DND-41 (cell line): Measurements from ENCODE around the gene TMPRSS9.

Source experiments
- ATAC-seq: fragments of 200-7000 bp; cut with Tn5 transposase; 3 replicates; pipeline ENCODE4 v1.9.1; 2021; ENCODE audit warnings: low read depth; ENCODE audit not compliant: insufficient read depth
- DNase-seq: peaks from one replicate; pipeline ENCODE4 v3.0.0-alpha.2; 2020
- H2AFZ ChIP-seq: 2 replicates; pipeline ENCODE4 v1.6.0; 2012; ENCODE audit warnings: low read depth, low read length
- H3K27ac ChIP-seq: 2 replicates; pipeline ENCODE4 v1.5.1; 2012; ENCODE audit warnings: low read length, inconsistent platforms
- H3K27me3 ChIP-seq: fragments of 200-600 bp; sonication (generic); 2 replicates; pipeline ENCODE4 v1.6.0; 2012; ENCODE audit warnings: low read length, mild to moderate bottlenecking, inconsistent platforms; ENCODE audit not compliant: insufficient read depth, poor library complexity
- H3K36me3 ChIP-seq: 2 replicates; pipeline ENCODE4 v1.5.1; 2012; ENCODE audit warnings: low read length, inconsistent platforms; ENCODE audit not compliant: insufficient read depth
- H3K4me1 ChIP-seq: 2 replicates; pipeline ENCODE4 v1.5.1; 2012; ENCODE audit warnings: mild to moderate bottlenecking, low read length; ENCODE audit not compliant: insufficient read depth
- H3K4me2 ChIP-seq: 2 replicates; pipeline ENCODE4 v1.6.0; 2012; ENCODE audit warnings: mild to moderate bottlenecking, moderate library complexity, low read length, inconsistent platforms; ENCODE audit not compliant: insufficient read depth
- H3K4me3 ChIP-seq, 2 experiments: fragments of 200-600 bp in 1 of 2; shearing (Covaris generic) in 1 of 2; 2 replicates each; pipeline ENCODE4 v1.5.1; 2012 to 2016; ENCODE audit warnings: inconsistent platforms in 2 of 2, low read length in 2 of 2, mild to moderate bottlenecking in 2 of 2, low read depth in 1 of 2, moderate library complexity in 1 of 2
- H3K79me2 ChIP-seq: 2 replicates; pipeline ENCODE4 v1.6.0; 2012; ENCODE audit warnings: low read length, inconsistent platforms; ENCODE audit not compliant: insufficient read depth
- H3K9ac ChIP-seq: 2 replicates; pipeline ENCODE4 v1.6.0; 2012; ENCODE audit warnings: low read depth, mild to moderate bottlenecking, inconsistent platforms, low read length, moderate library complexity
- H3K9me3 ChIP-seq: 2 replicates; pipeline ENCODE4 v1.5.1; 2012; ENCODE audit warnings: low read length, moderate library complexity, mild to moderate bottlenecking, inconsistent platforms; ENCODE audit not compliant: insufficient read depth, severe bottlenecking
- H4K20me1 ChIP-seq: 2 replicates; pipeline ENCODE4 v1.6.0; 2012; ENCODE audit warnings: low read length; ENCODE audit not compliant: insufficient read depth
- CTCF ChIP-seq: IDR thresholded peaks from 2 replicates; pipeline ENCODE4 v1.5.1; 2012; ENCODE audit warnings: borderline replicate concordance, low read length, moderate library complexity, mild to moderate bottlenecking; ENCODE audit not compliant: poor library complexity, severe bottlenecking; ENCODE audit errors: extremely low read depth
- EZH2 ChIP-seq: IDR thresholded peaks from 3 replicates; pipeline ENCODE4 v1.6.1; 2012; ENCODE audit warnings: borderline replicate concordance, low read depth, mild to moderate bottlenecking, moderate library complexity, low read length, inconsistent platforms; ENCODE audit not compliant: severe bottlenecking

The TMPRSS9 gene

DNA sequence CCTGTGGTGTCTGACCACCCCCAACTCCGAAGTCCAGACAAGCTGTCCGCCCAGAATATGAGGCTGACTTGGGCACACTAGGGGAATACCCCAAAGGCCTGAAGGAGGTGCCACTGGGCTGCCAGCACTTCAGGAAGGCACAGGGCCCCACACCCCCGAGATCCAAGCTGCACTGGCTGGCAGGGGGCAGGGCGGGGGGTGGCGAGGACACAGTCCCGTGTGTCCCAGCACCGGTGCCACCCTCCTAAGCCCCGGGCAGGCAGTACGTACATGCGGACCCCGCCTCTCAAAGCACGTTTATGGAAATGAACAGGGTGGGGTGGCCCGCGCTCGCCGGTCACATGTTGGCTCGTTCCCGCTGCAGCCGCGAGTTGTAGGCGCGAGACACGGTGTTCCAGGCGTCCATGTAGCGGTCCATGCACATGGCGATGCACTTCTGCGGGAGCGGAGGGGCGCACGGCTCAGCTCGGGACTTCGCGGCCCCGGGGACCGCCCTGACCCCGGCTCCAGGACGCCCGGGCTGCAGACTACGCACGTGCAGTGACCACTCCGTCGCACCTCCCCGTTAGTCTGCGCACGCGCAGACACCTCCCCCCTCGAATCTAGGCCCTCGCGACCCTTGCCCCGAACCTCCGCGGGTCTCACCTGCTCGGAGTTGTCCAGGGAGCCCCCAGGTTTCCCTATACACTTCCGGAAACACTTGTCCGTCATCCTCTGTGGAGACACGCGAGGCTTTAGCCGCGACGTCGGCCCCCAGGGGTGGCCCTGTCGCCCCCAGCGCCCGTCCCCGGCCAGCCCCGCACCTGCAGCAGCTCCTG lies 66.8 kb downstream of the TMPRSS9 start:
- Histone ChIP-seq H3K79me2 (peaks cover 31% of the 10 kb centered on the region), H2AFZ (peak overlapping the region; percentile 78), H3K9ac (peak overlapping the region; percentile 74), H3K9me3 (no peaks in the 10 kb centered on the region), H3K4me1 (peaks cover 24% of the 10 kb centered on the region), H3K27ac (peak overlapping the region; percentile 96), H3K36me3 (peaks cover 60% of the 10 kb centered on the region), H3K4me2 (peak overlapping the region; percentile 99), H4K20me1 (peaks cover 49% of the 10 kb centered on the region), H3K4me3 (peak overlapping the region; percentile 94 to 98), H3K27me3 (no peaks in the 10 kb centered on the region)
- peak; percentile 50 for DNase-seq
- peak; percentile 13 for ATAC-seq
- peak; percentile 19 for TF ChIP-seq CTCF
- no peak for TF ChIP-seq EZH2

DNA sequence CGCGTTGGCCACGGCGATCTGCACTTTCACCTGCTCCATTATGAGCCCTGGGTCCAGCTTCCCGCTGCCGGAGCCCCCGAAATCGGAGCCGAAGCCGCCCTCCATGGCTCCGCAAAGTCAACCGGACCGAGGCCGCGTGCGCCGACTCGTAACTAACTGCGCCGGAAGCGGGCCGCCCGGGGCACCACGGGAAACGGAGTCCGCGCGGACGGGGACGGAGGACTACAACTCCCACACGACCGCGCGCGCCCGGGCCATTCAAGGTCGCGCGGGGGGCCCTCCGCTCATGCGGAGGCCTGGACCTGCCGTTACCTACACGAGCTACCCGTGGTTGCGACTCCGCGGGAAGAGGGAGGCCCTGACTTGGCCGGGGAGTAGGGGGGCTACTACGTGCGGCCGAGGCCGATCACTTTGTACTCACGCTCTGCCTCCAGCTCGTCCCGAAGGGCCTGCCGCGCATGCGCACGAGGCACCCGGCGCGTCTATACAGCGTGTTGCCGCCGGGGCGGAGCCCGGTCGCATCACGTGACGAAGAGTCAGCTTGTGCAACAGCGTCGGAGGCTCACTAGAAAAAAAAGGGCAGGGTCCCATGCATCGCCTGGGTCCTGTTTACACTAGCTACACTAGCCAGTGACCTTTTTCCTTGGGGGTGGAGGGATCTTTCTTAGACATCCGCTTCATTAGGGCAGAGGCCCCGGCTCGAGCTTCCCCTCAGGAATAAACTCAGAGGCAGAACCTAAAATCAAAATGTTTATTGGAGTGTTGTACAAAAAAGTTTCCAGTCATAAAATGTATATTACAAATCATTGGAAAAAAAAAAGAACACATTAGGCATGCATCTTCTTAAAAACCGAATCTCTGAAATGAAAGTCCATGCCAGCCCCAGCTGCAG lies 67.6 kb downstream of the TMPRSS9 start, which contains the start of gene TIMM13:
TIMM13 (minus strand) TSS at position 158 of the 892 bp plus-strand sequence; CDS start at position 105, 53 bp downstream.
- Histone ChIP-seq H3K27ac (peak within 1 kb of the TSS; percentile 96), H3K27me3 (no peaks in the 10 kb centered on the region), H3K9me3 (no peaks in the 10 kb centered on the region), H3K4me3 (peak within 1 kb of the TSS; percentile 94 to 98), H3K36me3 (peaks cover 69% of the 10 kb centered on the region), H3K4me1 (peaks cover 24% of the 10 kb centered on the region), H3K9ac (peak within 1 kb of the TSS; percentile 74), H3K4me2 (peak within 1 kb of the TSS; percentile 99), H4K20me1 (peaks cover 57% of the 10 kb centered on the region), H3K79me2 (peaks cover 33% of the 10 kb centered on the region), H2AFZ (peak within 1 kb of the TSS; percentile 78)
- peak; percentile 96 for DNase-seq
- TF ChIP-seq EZH2 (no peak), CTCF (no peak)
- ATAC-seq, result peak; percentile 89

- no peak overlapping the region; the same call in 1 of the 2 replicates for H2AFZ ChIP-seq
- no peak overlapping the region; a peak in 1 of 4 replicates for H3K4me3 ChIP-seq
- peak overlapping the region; percentile 74 for H3K9ac ChIP-seq
Measured at GRCh38 chr19:2428321-2428690, 68.2 kb downstream of the TMPRSS9 start.

More at GRCh38 chr19:2428321-2428690, 68.2 kb downstream of the TMPRSS9 start:
- ATAC-seq (no peak), DNase-seq (no peak)
- Histone ChIP-seq H3K36me3 (peaks cover 68% of the 10 kb centered on the region), H3K4me1 (peaks cover 24% of the 10 kb centered on the region), H3K9me3 (no peaks in the 10 kb centered on the region), H4K20me1 (peaks cover 53% of the 10 kb centered on the region), H3K27me3 (no peaks in the 10 kb centered on the region), H3K27ac (peak overlapping the region; percentile 96), H3K79me2 (peaks cover 33% of the 10 kb centered on the region), H3K4me2 (peak overlapping the region; percentile 99)
- no peak for TF ChIP-seq EZH2
- TF ChIP-seq CTCF, result no peak
